Activated T-cell treated with anti-CD3 and anti-CD28 coated beads, Interleukin-2, amount 50 U/mL, for 72 hours (primary cell): Measurements from ENCODE around the gene OST4. TPM values are rescaled to one million over a fixed set of nuclear protein-coding genes. Genes with fewer than 3 reads are reported as not detected.
"Not testable (repeated sequence)": the region's sequence is repeated elsewhere in the genome, so short reads cannot be mapped to it uniquely, and the experiment has no call there.

Experiments
- ATAC-seq, 2 donors: fragments of 150-1000 bp; cut with Tn5 transposase; replicated peaks in 1 of 2; 2 replicates each; pipeline ENCODE4 v1.10.0; 2021; ENCODE audit warnings: moderate library complexity in 2 of 2, mild to moderate bottlenecking in 1 of 2
- DNase-seq, 2 donors: peaks; one replicate each; pipeline ENCODE4 v3.0.0; 2021 to 2022; ENCODE audit warnings: mixed read lengths in 1 of 2
- H3K27ac Mint-ChIP-seq: one replicate; pipeline ENCODE4 v1.8.0; 2022; ENCODE audit warnings: mild to moderate bottlenecking, moderate library complexity, mixed read lengths
- H3K27me3 Mint-ChIP-seq: one replicate; pipeline ENCODE4 v1.8.0; 2022; ENCODE audit warnings: low read depth, mixed read lengths
- H3K36me3 Mint-ChIP-seq, 2 donors: one replicate each; pipeline ENCODE4 v1.8.0; 2022; ENCODE audit warnings: mixed read lengths in 2 of 2, mild to moderate bottlenecking in 1 of 2; ENCODE audit not compliant: insufficient read depth in 2 of 2
- H3K4me1 Mint-ChIP-seq: one replicate; pipeline ENCODE4 v1.8.0; 2022; ENCODE audit warnings: low read depth, mixed read lengths
- H3K4me3 Mint-ChIP-seq, 2 donors: one replicate each; pipeline ENCODE4 v1.8.0; 2022; ENCODE audit warnings: mild to moderate bottlenecking in 2 of 2, mixed read lengths in 2 of 2, moderate library complexity in 2 of 2
- H3K9me3 Mint-ChIP-seq, 2 donors: one replicate each; pipeline ENCODE4 v1.8.0; 2022; ENCODE audit warnings: mixed read lengths in 2 of 2
- total RNA-seq, 2 donors: library from RNA; stranded (reverse); gene quantifications; one replicate each; pipeline ENCODE4 v1.2.3, GENCODE V29; 2022

OST4 gene
- total RNA-seq, 2 donors from 2014 or later: 238 to 260 TPM

GRCh38 chr2:27079233-27080139 lies 8.0 kb upstream of the OST4 start:
- Mint-ChIP-seq H3K9me3 (no peaks in the 10 kb centered on the region), H3K4me1 (peaks cover 53% of the 10 kb centered on the region), H3K36me3 (no peaks in the 10 kb centered on the region), H3K27me3 (no peaks in the 10 kb centered on the region), H3K4me3 (no peak overlapping the region), H3K27ac (peak overlapping the region; percentile 79)
- no peak for DNase-seq
- ATAC-seq: no peak

- H3K36me3 Mint-ChIP-seq: no peaks in the 10 kb centered on the region
- ATAC-seq: no peak
- peaks cover 55% of the 10 kb centered on the region for H3K4me1 Mint-ChIP-seq
- no peaks in the 10 kb centered on the region for H3K27me3 Mint-ChIP-seq
- DNase-seq: no peak
- H3K27ac Mint-ChIP-seq: no peak within 1 kb of the TSS
- H3K9me3 Mint-ChIP-seq: no peaks in the 10 kb centered on the region
- peak within 1 kb of the TSS in 1 of 2 donors; percentile 16 for H3K4me3 Mint-ChIP-seq
These were observed 7.1 kb upstream of the OST4 start, which contains the start of gene EMILIN1 for GRCh38 chr2:27078267-27079194. Gene EMILIN1 (plus strand): TSS chr2:27078615. CDS start chr2:27079066, 451 bp downstream.

- Mint-ChIP-seq H3K36me3 (no peaks in the 10 kb centered on the region), H3K4me1 (peaks cover 68% of the 10 kb centered on the region), H3K27me3 (no peaks in the 10 kb centered on the region), H3K27ac (no peak overlapping the region), H3K9me3 (no peaks in the 10 kb centered on the region), H3K4me3 (no peak overlapping the region)
- DNase-seq (no peak), ATAC-seq (no peak)
These were observed 5.8 kb upstream of the OST4 start for GRCh38 chr2:27077231-27077630.

GRCh38 chr2:27076323-27076722 lies 4.9 kb upstream of the OST4 start:
- DNase-seq (no peak), ATAC-seq (no peak)
- Mint-ChIP-seq H3K36me3 (no peaks in the 10 kb centered on the region), H3K4me1 (peaks cover 66% of the 10 kb centered on the region), H3K27me3 (no peaks in the 10 kb centered on the region), H3K27ac (peak overlapping the region; percentile 1), H3K4me3 (peak overlapping the region in 1 of 2 donors; percentile 0), H3K9me3 (no peaks in the 10 kb centered on the region)

GRCh38 chr2:27075566-27075871 lies 4.1 kb upstream of the OST4 start:
- H3K4me3 Mint-ChIP-seq: peak overlapping the region; percentile 36 to 69
- DNase-seq, H3K27me3 Mint-ChIP-seq, H3K36me3 Mint-ChIP-seq, H3K9me3 Mint-ChIP-seq, ATAC-seq: not testable (repeated sequence)
- H3K4me1 Mint-ChIP-seq: peaks cover 63% of the 10 kb centered on the region
- H3K27ac Mint-ChIP-seq: peak overlapping the region; percentile 39

GRCh38 chr2:27074738-27075565 lies 3.5 kb upstream of the OST4 start:
- Mint-ChIP-seq H3K36me3 (peaks cover 0 to 1% of the 10 kb centered on the region in 2 donors), H3K27ac (peak overlapping the region; percentile 39), H3K27me3 (no peaks in the 10 kb centered on the region), H3K4me3 (peak overlapping the region; percentile 36 to 69), H3K9me3 (no peaks in the 10 kb centered on the region), H3K4me1 (peaks cover 63% of the 10 kb centered on the region)
- ATAC-seq (no peak), DNase-seq (peak; percentile 48 to 56)

GRCh38 chr2:27073782-27074181 lies 2.3 kb upstream of the OST4 start:
- DNase-seq (no peak), ATAC-seq (no peak)
- no peaks in the 10 kb centered on the region for H3K9me3 Mint-ChIP-seq
- peaks cover 3 to 7% of the 10 kb centered on the region in 2 donors for H3K36me3 Mint-ChIP-seq
- no peaks in the 10 kb centered on the region for H3K27me3 Mint-ChIP-seq
- peaks cover 71% of the 10 kb centered on the region for H3K4me1 Mint-ChIP-seq
- peak overlapping the region in 1 of 2 donors; percentile 0 for H3K4me3 Mint-ChIP-seq
- H3K27ac Mint-ChIP-seq: peak overlapping the region; percentile 1

- H3K36me3 Mint-ChIP-seq: peaks cover 3 to 10% of the 10 kb centered on the region in 2 donors
- H3K27me3 Mint-ChIP-seq: no peaks in the 10 kb centered on the region
- DNase-seq (no peak), ATAC-seq (no peak)
- peaks cover 71% of the 10 kb centered on the region for H3K4me1 Mint-ChIP-seq
- H3K27ac Mint-ChIP-seq: peak overlapping the region; percentile 64
- H3K9me3 Mint-ChIP-seq: no peaks in the 10 kb centered on the region
- peak overlapping the region; percentile 91 to 92 for H3K4me3 Mint-ChIP-seq
These were observed 1.5 kb upstream of the OST4 start for GRCh38 chr2:27072920-27073319.

GRCh38 chr2:27071990-27072830 lies 756 bp upstream of the OST4 start:
- DNase-seq (peak in 1 of 2 donors; percentile 63), ATAC-seq (peak in 1 of 2 donors; percentile 40)
- Mint-ChIP-seq H3K9me3 (no peaks in the 10 kb centered on the region), H3K4me3 (peak overlapping the region; percentile 91 to 92), H3K27me3 (no peaks in the 10 kb centered on the region), H3K36me3 (peaks cover 3 to 10% of the 10 kb centered on the region in 2 donors), H3K27ac (peak overlapping the region; percentile 45), H3K4me1 (peaks cover 69% of the 10 kb centered on the region)

GRCh38 chr2:27070653-27071276 lies 689 bp downstream of the OST4 start:
- H3K4me3 Mint-ChIP-seq: peak overlapping the region; percentile 94 to 98
- H3K4me1 Mint-ChIP-seq: peaks cover 67% of the 10 kb centered on the region

GRCh38 chr2:27069961-27070618 lies 1.4 kb downstream of the OST4 start:
- peak overlapping the region; percentile 89 for H3K27ac Mint-ChIP-seq
- H3K4me1 Mint-ChIP-seq: peaks cover 62% of the 10 kb centered on the region
- ATAC-seq (no peak), DNase-seq (no peak)
- peak overlapping the region; percentile 94 to 98 for H3K4me3 Mint-ChIP-seq
- no peaks in the 10 kb centered on the region for H3K27me3 Mint-ChIP-seq
- no peaks in the 10 kb centered on the region for H3K9me3 Mint-ChIP-seq
- peaks cover 9 to 21% of the 10 kb centered on the region in 2 donors for H3K36me3 Mint-ChIP-seq

More at GRCh38 chr2:27070653-27071276, 689 bp downstream of the OST4 start:
- Mint-ChIP-seq H3K27ac (peak overlapping the region; percentile 97), H3K36me3 (peaks cover 7 to 18% of the 10 kb centered on the region in 2 donors), H3K27me3 (no peaks in the 10 kb centered on the region), H3K9me3 (no peaks in the 10 kb centered on the region)
- DNase-seq (no peak), ATAC-seq (no peak)
